AML-193 (cell line): Measurements from ENCODE around the gene OXNAD1.
A peak's percentile ranks its signal among the peaks of the same experiment; 100 is the strongest.

Experiments
- DNase-seq, 2 experiments: peaks; one replicate each; lab custom pipeline; 2025; lab: John Stamatoyannopoulos, UW

Gene OXNAD1

DNA sequence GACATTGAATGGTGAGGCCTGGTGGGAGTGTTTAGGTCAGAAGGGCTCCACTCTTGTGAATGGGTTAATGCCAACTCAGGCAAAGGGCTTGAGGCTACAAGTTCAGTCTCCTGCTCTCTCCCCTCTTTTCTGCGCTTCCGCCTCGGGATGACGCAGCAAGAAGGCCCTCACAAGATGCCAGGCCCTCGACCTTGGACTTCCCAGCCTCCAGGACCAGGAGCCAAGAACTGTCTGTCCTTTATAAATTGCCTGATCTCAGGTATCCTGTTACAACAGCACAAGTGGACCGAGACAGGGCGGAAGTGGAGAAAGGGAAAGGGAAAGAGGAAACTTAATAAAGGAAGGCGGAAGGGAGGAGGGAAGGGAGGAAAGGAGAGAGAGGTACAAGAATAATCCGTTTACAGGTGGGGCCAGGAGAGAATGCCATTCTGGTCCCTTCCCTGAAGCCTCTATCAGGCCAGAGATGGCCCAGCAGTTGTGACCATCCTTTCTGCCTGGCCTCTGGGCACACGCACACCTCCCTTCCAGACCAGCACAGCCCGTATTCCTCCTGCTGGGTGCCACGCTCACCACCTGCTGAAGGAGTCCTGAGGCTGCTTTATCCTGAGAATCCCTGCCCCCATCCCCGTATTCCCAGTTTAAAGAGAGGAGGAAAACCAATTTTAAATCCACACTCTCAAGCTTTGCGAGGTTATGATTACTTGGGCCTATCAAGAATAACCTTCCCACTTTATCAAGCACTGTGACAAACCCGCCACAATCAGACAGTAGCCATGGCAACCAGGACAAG is 64.2 kb downstream of the OXNAD1 start:
- no peak for DNase-seq

DNA sequence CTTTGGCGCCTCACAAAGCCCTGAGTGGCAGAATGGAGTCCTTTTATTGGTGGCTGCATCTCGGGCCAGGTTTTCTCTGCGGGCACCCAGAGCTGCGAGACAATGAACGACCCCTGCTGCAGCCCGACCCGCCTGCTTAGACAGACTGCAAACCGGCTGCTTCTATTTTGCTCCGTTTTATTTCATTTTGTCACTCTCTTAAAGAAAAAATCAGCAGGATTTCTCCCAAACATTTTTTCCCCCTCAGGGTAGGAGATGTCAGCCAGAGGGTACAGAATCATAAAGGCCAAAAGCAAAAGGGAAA is 64.8 kb downstream of the OXNAD1 start:
- DNase-seq, result no peak

GRCh38 chr3:16330351-16330750 is 65.3 kb downstream of the OXNAD1 start:
- no peak for DNase-seq

GRCh38 chr3:16331319-16331883 is 66.4 kb downstream of the OXNAD1 start:
- DNase-seq, result no peak

- DNase-seq, result no peak
Observed at GRCh38 chr3:16332904-16333426, 68.0 kb downstream of the OXNAD1 start.

DNA sequence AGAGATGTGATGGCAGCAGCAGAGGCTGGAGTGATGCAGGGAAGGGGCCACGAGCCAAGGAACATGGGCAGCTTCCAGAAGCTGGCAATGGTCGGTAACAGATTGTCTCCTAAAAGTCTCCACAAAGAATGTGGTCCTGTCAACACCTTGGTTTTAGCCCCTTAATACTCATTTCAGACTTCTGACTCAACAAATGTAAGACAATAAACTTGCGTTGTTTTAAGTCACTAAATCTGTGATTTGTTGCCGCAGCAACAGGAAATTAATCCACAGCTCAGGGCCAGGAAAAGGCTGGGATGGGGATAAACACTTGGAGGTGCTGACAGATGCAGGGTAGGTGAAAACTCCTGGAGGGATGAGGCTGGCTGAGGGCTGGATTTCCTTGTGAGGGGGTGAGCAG is 69.9 kb downstream of the OXNAD1 start:
- no peak for DNase-seq

GRCh38 chr3:16335333-16335732 is 70.3 kb downstream of the OXNAD1 start:
- no peak for DNase-seq

DNA sequence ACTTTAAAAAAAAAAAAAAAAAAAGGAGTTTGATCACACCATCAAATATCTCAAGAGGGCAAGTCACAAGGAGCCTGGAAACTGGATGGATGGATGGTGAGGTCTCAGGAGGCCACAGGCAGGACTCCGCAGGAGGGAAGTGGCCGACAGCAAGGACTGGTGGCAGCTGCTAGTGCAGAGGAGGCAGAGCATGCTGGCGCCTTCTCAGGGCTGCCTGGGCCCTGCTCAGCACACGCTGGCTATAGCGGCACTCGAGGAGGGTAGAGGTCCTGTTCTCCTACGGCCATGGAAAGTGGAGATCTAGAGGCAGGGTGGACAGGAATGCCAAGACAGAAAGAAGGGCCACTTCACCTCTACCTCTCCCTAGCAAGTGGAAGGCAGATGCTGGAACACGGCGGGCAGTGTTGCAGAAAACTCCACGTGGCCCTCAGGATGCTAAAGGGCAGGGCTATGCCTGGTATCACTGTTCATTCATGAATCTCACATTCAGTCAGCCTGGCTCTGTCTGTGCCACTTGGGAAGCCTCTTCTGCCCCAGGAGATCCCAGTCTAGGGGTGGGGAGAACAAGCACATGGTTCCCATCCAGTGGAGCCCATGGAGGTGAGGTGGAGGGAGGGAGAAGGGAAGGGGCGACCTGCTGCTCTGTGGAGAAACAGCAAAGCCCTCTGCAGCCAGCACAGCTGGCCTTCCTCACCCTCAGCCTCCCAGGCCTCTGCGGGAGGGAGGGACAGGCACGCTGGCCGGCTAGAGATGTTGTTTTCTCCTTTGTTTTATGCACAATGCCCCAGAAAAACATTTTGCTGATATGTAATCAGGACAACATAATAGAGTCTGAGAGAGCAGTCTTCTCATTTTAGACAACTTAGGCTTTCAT is 71.0 kb downstream of the OXNAD1 start:
- no peak for DNase-seq

DNA sequence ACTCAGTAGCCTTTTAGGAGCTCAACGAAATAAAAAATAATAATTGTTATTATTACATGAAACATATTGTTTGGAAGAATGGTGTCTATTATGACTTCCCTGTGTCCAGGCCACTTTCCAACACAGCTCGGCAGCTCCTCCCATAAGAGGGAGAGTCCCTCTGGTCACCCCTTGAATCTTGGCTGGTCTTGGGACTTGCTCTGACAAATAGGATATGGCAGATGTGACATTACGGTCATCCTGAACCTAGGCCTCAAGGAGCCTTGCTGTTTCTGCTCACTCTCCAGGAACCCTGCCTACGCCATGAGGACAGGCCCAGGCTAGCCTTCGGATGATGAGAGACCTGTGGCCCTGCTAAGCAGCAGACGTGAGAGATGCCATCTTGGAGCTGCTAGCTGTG is 71.8 kb downstream of the OXNAD1 start:
- no peak for DNase-seq

DNA sequence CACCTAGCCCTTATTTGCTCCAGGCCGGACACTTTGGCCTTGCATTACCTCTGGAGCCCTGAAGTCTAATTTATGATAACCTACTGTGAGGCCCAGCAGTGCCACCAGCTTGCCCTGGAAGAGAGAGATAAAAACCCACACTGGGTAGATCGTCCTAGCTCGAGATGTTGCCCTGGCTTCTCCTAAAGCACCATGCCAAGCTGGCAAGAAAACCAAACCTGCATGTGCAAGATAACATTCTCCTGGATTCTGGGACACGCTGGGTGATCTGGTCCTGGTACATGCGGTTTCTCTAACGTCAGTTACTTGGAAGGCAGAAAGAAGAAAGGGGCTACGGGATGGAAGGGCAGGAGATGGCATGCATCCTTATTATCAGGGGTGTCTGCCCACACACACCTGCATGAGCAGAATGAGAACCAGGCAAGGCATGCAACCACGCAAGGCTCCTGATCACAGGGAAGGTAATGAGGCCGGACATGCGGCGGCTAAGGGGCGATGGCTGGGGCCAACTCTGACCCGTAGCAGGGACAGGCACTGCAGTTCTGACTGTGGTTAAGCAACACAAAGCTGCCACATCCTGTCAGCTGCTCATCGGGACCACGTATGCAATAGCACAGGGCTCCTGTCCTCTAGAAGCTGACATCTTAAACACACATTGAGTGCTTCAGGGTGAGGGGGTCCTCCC is 73.0 kb downstream of the OXNAD1 start:
- peak; percentile 35 to 47 for DNase-seq

DNA sequence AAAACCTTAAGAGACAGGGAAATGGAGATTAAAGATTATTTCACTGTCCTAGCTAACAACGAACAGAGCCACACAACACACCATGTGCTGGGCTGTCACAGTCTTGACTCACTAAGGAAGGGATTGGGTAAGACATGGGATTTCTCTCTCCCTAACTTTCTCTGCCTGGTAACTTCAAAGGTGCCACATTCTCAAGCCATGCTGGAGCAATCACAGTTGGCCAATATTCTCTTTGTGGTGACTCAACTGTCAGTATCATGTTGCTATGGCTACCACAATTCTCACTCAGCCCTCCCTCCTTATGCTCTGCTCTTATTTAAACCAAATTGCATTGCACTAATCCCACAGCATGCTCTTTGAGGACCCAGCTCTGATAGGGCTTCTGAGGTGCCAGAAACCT is 74.0 kb downstream of the OXNAD1 start:
- peak; percentile 87 for DNase-seq

- DNase-seq, result no peak
Observed at GRCh38 chr3:16343101-16343500, 78.1 kb downstream of the OXNAD1 start.

GRCh38 chr3:16346413-16347081 is 81.5 kb downstream of the OXNAD1 start:
- DNase-seq, result no peak

- DNase-seq, result no peak
Observed at GRCh38 chr3:16347548-16347947, 82.5 kb downstream of the OXNAD1 start.

- DNase-seq, result no peak
Observed at GRCh38 chr3:16349986-16350596, 85.1 kb downstream of the OXNAD1 start.

- no peak for DNase-seq
Observed at GRCh38 chr3:16350597-16351318, 85.7 kb downstream of the OXNAD1 start.

- no peak for DNase-seq
Observed at GRCh38 chr3:16352428-16352827, 87.4 kb downstream of the OXNAD1 start.

DNA sequence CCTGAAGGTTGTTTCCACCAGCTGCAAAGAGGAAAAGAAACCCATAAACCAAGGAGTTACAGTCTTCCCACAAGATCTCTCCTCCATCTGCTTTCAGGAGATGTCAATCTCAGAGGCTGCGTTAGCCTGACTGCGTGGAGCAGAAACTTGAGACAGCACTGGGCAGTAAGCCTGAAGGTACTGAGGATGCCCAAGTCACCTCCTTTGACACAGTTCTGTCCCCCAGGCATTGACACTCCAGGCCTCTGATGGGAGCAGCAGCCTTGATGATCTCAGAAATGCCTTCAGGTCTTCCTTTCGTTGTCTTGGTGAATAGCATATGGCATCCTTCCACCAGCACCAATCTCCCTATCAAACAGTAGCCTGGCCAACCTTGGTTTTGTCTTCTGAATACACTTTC is 89.3 kb downstream of the OXNAD1 start:
- no peak for DNase-seq
